Uterus (tissue), 4 donors: ENCODE measurements around the gene BRD7. TPM values are rescaled to one million over a fixed set of nuclear protein-coding genes. Genes with fewer than 3 reads are reported as not detected.

Source experiments
- DNase-seq, 2 donors: peaks; one replicate each; pipeline ENCODE4 v3.0.0-alpha.2; 2019 to 2020
- H3K27ac ChIP-seq, 2 donors: fragments of 200-600 bp; sonication (generic); 1 replicate in 1 of 2; 2 replicates in 1 of 2; pipeline ENCODE4 v1.5.1; 2016 to 2018
- H3K27me3 ChIP-seq, 2 donors: fragments of 200-600 bp; sonication (generic); one replicate each; pipeline ENCODE4 v1.5.1; 2018 to 2019; ENCODE audit warnings: control low read depth in 1 of 2
- H3K36me3 ChIP-seq, 2 donors: fragments of 200-600 bp; sonication (generic); one replicate each; pipeline ENCODE4 v1.5.1; 2019; ENCODE audit warnings: control low read depth in 1 of 2
- H3K4me1 ChIP-seq, 2 donors: fragments of 200-600 bp; sonication (generic); one replicate each; pipeline ENCODE4 v1.5.1; 2018 to 2019; ENCODE audit warnings: control low read depth in 1 of 2
- H3K4me3 ChIP-seq, 2 donors: fragments of 200-600 bp; sonication (generic); 1 replicate in 1 of 2; 2 replicates in 1 of 2; pipeline ENCODE4 v1.5.1; 2018 to 2019; ENCODE audit warnings: mild to moderate bottlenecking in 1 of 2
- H3K9me3 ChIP-seq, 2 donors: fragments of 200-600 bp; sonication (generic); one replicate each; pipeline ENCODE4 v1.5.1; 2019; ENCODE audit warnings: control low read depth in 1 of 2
- CTCF ChIP-seq, 4 experiments: fragments of 200-600 bp in 2 of 4; fragments of 450-650 bp in 2 of 4; sonication (generic) in 2 of 4; IDR thresholded peaks; one replicate each; pipeline ENCODE4 v1.5.1; 2016 to 2019; ENCODE audit warnings: antibody characterized with exemption in 4 of 4, mild to moderate bottlenecking in 2 of 4, moderate library complexity in 1 of 4
- POLR2A ChIP-seq, 2 donors: fragments of 450-650 bp; IDR thresholded peaks; one replicate each; pipeline ENCODE4 v1.6.1; 2016; ENCODE audit warnings: antibody characterized with exemption in 2 of 2, mild to moderate bottlenecking in 1 of 2, moderate library complexity in 1 of 2
- intact Hi-C: fragments of 100-400 bp; cut with DNase I; formaldehyde crosslinking; loops from one replicate; pipeline ENCODE4 v1.15.1; 2023; ENCODE audit warnings: low total_unique reads
- total RNA-seq, 4 donors: library from RNA; depleted of rRNA in 3 of 4; stranded (reverse); fragments of >200 nt in 3 of 4; gene quantifications; one replicate each; pipeline versions ENCODE4 v1.1.0 to v1.2.4, GENCODE V29; 2014 to 2023
- donor health status: DM: yes; HTN: yes; CAD: no.

BRD7 gene
- total RNA-seq, 4 donors from 2014 or later = 26.9 to 74.8 (median 40.3) TPM

- Histone ChIP-seq H3K27me3 (no peaks in the 10 kb centered on the region), H3K4me3 (no peak overlapping the region), H3K36me3 (no peaks in the 10 kb centered on the region), H3K27ac (peak overlapping the region in 1 of 2 donors; percentile 13), H3K4me1 (peaks cover 0 to 13% of the 10 kb centered on the region in 2 donors), H3K9me3 (no peaks in the 10 kb centered on the region)
- intact Hi-C loops = no loop called here
- no peak for DNase-seq
- no peak for TF ChIP-seq POLR2A (IDR thresholded peaks at IDR 0.05)
- TF ChIP-seq CTCF (IDR thresholded peaks at IDR 0.05) = no peak
Measured at GRCh38 chr16:50335196-50335958, 33.4 kb downstream of the BRD7 start.

DNA sequence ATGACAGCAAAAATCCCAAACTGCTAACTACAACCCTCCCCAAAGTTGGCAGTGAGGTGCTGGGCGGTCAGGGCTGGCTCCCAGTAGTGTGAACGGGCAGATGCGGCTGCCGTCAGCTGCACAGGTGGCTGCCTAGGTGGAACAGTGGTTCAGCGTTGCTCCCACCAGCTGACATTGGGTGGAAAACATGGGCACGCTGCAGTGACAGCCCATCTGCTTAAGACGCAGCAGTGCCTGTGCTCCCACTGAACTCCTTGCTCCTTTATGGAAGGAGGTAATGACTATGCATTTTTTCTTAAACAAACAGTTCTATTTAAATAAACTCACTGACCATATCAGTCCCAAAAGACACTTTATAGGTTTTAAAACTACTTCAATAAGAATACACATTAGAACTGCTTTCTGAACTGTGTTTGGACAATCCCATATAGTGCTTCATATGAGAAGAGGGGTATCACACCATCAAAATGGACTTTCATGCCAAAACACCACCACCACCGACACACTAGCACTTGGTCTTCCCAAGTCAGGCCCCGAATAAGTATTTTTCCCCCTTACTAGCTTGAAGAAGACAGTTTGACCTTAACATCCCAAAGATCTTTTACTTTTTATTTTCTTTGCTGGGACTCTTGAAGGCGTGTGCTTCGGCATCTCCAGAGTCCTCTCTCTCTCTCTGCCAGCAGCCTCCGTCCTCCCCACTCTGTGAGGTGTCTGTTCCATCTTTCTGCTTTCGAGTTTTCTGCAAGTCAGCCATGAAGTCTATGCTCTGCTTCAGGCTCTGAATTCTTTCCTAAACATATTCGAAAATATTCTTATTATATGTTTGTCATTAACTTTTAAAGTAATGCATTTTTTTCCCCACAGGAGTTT is 34.4 kb downstream of the BRD7 start:
- no peak for DNase-seq
- intact Hi-C loops = no loop called here
- H3K27ac ChIP-seq = peak overlapping the region in 1 of 2 donors; percentile 30
- peaks cover 0 to 2% of the 10 kb centered on the region in 2 donors for H3K4me1 ChIP-seq
- no peaks in the 10 kb centered on the region for H3K36me3 ChIP-seq
- H3K9me3 ChIP-seq = no peaks in the 10 kb centered on the region
- no peaks in the 10 kb centered on the region for H3K27me3 ChIP-seq
- no peak overlapping the region for H3K4me3 ChIP-seq
- TF ChIP-seq POLR2A (IDR thresholded peaks at IDR 0.05) (no peak), CTCF (IDR thresholded peaks at IDR 0.05) (no peak)

- intact Hi-C loops = no loop called here
- no peak for DNase-seq
- Histone ChIP-seq H3K36me3 (no peaks in the 10 kb centered on the region), H3K27ac (peak overlapping the region in 1 of 2 donors; percentile 47), H3K4me1 (no peaks in the 10 kb centered on the region), H3K27me3 (no peaks in the 10 kb centered on the region), H3K4me3 (no peak overlapping the region), H3K9me3 (no peaks in the 10 kb centered on the region)
- TF ChIP-seq CTCF (IDR thresholded peaks at IDR 0.05) = no peak
- TF ChIP-seq POLR2A (IDR thresholded peaks at IDR 0.05) = no peak
Measured at GRCh38 chr16:50332599-50332998, 36.2 kb downstream of the BRD7 start.

DNA sequence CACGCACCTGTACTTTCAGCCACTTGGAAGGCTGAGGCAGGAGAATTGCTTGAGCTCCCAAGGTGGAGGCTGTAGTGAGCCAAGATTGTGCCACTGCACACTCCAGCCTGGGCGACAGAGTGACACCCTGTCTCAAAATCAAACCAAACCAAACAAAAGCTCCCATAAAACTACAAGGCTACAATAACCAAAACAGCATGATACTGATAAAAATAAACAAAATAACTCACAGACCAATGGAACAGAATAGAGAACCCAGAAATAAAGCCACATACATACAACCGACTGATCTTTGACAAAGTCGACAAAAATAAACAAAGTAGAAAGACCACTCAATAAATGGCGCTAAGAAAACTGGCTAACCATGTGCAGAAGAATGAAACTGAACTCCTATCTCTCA is 37.2 kb downstream of the BRD7 start:
- Histone ChIP-seq H3K4me1 (no peaks in the 10 kb centered on the region), H3K4me3 (no peak overlapping the region), H3K27me3 (no peaks in the 10 kb centered on the region), H3K9me3 (no peaks in the 10 kb centered on the region), H3K27ac (no peak overlapping the region), H3K36me3 (no peaks in the 10 kb centered on the region)
- no peak for TF ChIP-seq CTCF (IDR thresholded peaks at IDR 0.05)
- no peak for TF ChIP-seq POLR2A (IDR thresholded peaks at IDR 0.05)
- no peak for DNase-seq
- intact Hi-C loops = no loop called here
